A673 (cell line): ENCODE results near the gene ALOXE3.
"Not testable (repeated sequence)": the region's sequence is repeated elsewhere in the genome, so short reads cannot be mapped to it uniquely, and the experiment has no call there.

Experiments used
- CTCF ChIP-seq: fragments of 300-800, 200-600 bp; sonication (generic); conservative IDR thresholded peaks from 2 replicates; pipeline ENCODE4 v1.5.1; 2017; ENCODE audit warnings: low read depth, mild to moderate bottlenecking, antibody characterized with exemption, low read length, moderate library complexity, mixed read lengths
- EZH2 ChIP-seq: fragments of 200-600 bp; sonication (generic); IDR thresholded peaks from 2 replicates; pipeline ENCODE4 v1.6.1; 2017; ENCODE audit warnings: borderline replicate concordance, low read depth, mild to moderate bottlenecking, mixed read lengths, antibody characterized with exemption, low read length; ENCODE audit not compliant: poor library complexity, severe bottlenecking

- not testable (repeated sequence) for TF ChIP-seq CTCF, EZH2
Measured at GRCh38 chr17:8061851-8062250, 56.5 kb downstream of the ALOXE3 start.
